Kidney (tissue), 14 donors: Measurements from ENCODE around the gene DUSP2. TPM values are rescaled to one million over a fixed set of nuclear protein-coding genes. Genes with fewer than 3 reads are reported as not detected.

Experiments
- DNase-seq, 5 donors: peaks; one replicate each; pipeline ENCODE4 v3.0.0-alpha.2; 2013 to 2020
- FAIRE-seq: peaks from 2 replicates; lab custom pipeline; 2012; peaks lifted over from hg19 to GRCh38; lab: Jason Lieb, UNC
- H3K27ac ChIP-seq, 2 donors: one replicate each; pipeline ENCODE4 v1.7.0; 2013; ENCODE audit warnings: low read depth in 2 of 2, low read length in 2 of 2, inconsistent platforms in 1 of 2
- H3K27me3 ChIP-seq: one replicate; pipeline ENCODE4 v1.7.1; 2013; ENCODE audit warnings: low read length, inconsistent platforms; ENCODE audit not compliant: control insufficient read depth, insufficient read depth
- H3K36me3 ChIP-seq, 3 donors: one replicate each; pipeline versions ENCODE4 v1.7.0 to v1.7.1; 2013; ENCODE audit warnings: low read length in 3 of 3, control low read depth in 1 of 3, inconsistent platforms in 1 of 3; ENCODE audit not compliant: insufficient read depth in 3 of 3, control insufficient read depth in 2 of 3
- H3K4me1 ChIP-seq, 3 donors: one replicate each; pipeline versions ENCODE4 v1.7.0 to v1.7.1; 2013; ENCODE audit warnings: low read length in 3 of 3, inconsistent platforms in 1 of 3, low read depth in 1 of 3; ENCODE audit not compliant: control insufficient read depth in 2 of 3, insufficient read depth in 2 of 3
- H3K4me3 ChIP-seq, 3 donors: one replicate each; pipeline versions ENCODE4 v1.7.0 to v1.8.1; 2013; ENCODE audit warnings: low read length in 3 of 3, control low read depth in 1 of 3, inconsistent platforms in 1 of 3
- H3K9ac ChIP-seq, 3 donors: one replicate each; pipeline versions ENCODE4 v1.7.0 to v1.7.1; 2013; ENCODE audit warnings: low read length in 3 of 3, control low read depth in 1 of 3, inconsistent platforms in 1 of 3
- H3K9me3 ChIP-seq, 3 donors: one replicate each; pipeline versions ENCODE4 v1.7.0 to v1.7.1; 2013; ENCODE audit warnings: low read length in 3 of 3, control low read depth in 1 of 3, inconsistent platforms in 1 of 3; ENCODE audit not compliant: control insufficient read depth in 2 of 3, insufficient read depth in 1 of 3
- CTCF ChIP-seq: IDR thresholded peaks from 3 replicates; pipeline ENCODE4 v1.5.1; 2012; ENCODE audit warnings: mild to moderate bottlenecking, moderate library complexity, borderline replicate concordance; ENCODE audit not compliant: insufficient read depth; ENCODE audit errors: extremely low read depth
- intact Hi-C: fragments of 100-400 bp; cut with DNase I; formaldehyde crosslinking; loops from one replicate; pipeline ENCODE4 v1.11.1; 2022
- polyA plus RNA-seq: library from polyadenylated mRNA; stranded (reverse); fragments of 350-450 nt; fragmentation: Illumina TruSeq; extraction: RNeasy Lipid Tissue Mini Kit (QIAGEN cat#74804); gene quantifications from one replicate; pipeline ENCODE4 v1.2.3, GENCODE V29; 2014; ENCODE audit warnings: low read depth, low replicate concordance; ENCODE audit not compliant: insufficient read depth
- total RNA-seq: library from RNA; stranded (reverse); fragmentation: NEBNext Ultra II Directional; extraction: Animal tissue kit (Norgen Biotek cat#: 25700); gene quantifications from one replicate; pipeline ENCODE4 v1.2.1, GENCODE V29; 2021
- donor health status: control.
- donor health status: control.
- donor health status: control.
- donor health status: control.
- donor health status: control.
- donor health status: DM: yes; HTN: yes; CAD: no.
- donor health status: Normal renal cell carcinoma (clear cell type).

Gene DUSP2
- total and polyA plus RNA-seq, 2 donors from 2014 or later: 5.6 to 11.8 TPM

GRCh38 chr2:96120991-96121390, 24.2 kb downstream of the DUSP2 start:
- FAIRE-seq: no peak
- Histone ChIP-seq H3K4me3 (no peak overlapping the region), H3K9ac (no peak overlapping the region), H3K4me1 (peaks cover 0 to 7% (median 0%) of the 10 kb centered on the region in 3 donors), H3K27me3 (no peaks in the 10 kb centered on the region), H3K36me3 (no peaks in the 10 kb centered on the region), H3K9me3 (no peaks in the 10 kb centered on the region), H3K27ac (no peak overlapping the region)
- peak in 1 of 5 donors; percentile 18 for DNase-seq
- no peak for TF ChIP-seq CTCF
- intact Hi-C loops: no loop called here

- H3K9me3 ChIP-seq: no peaks in the 10 kb centered on the region
- no peak for FAIRE-seq
- intact Hi-C loops: no loop called here
- TF ChIP-seq CTCF: no peak
- no peak overlapping the region for H3K4me3 ChIP-seq
- peak in 1 of 5 donors; percentile 38 for DNase-seq
- H3K27ac ChIP-seq: no peak overlapping the region
- H3K4me1 ChIP-seq: peaks cover 0 to 7% (median 0%) of the 10 kb centered on the region in 3 donors
- no peaks in the 10 kb centered on the region for H3K27me3 ChIP-seq
- no peak overlapping the region for H3K9ac ChIP-seq
- H3K36me3 ChIP-seq: no peaks in the 10 kb centered on the region
Measured at GRCh38 chr2:96120091-96120720, 25.0 kb downstream of the DUSP2 start.

GRCh38 chr2:96119389-96119751, 25.9 kb downstream of the DUSP2 start:
- intact Hi-C loops: no loop called here
- Histone ChIP-seq H3K4me3 (no peak overlapping the region), H3K9ac (no peak overlapping the region), H3K4me1 (peaks cover 0 to 7% (median 0%) of the 10 kb centered on the region in 3 donors), H3K9me3 (no peaks in the 10 kb centered on the region), H3K27ac (no peak overlapping the region), H3K27me3 (no peaks in the 10 kb centered on the region), H3K36me3 (no peaks in the 10 kb centered on the region)
- FAIRE-seq (no peak), DNase-seq (peak in 1 of 5 donors; percentile 30)
- TF ChIP-seq CTCF: no peak
